Rectal smooth muscle tissue (tissue), 1 donor: ENCODE results near the gene MTG1.

Experiments used
- H3K27ac ChIP-seq: one replicate; pipeline ENCODE4 v1.7.0; 2013; ENCODE audit warnings: low read depth, low read length, inconsistent platforms
- H3K27me3 ChIP-seq: one replicate; pipeline ENCODE4 v1.7.0; 2013; ENCODE audit warnings: low read length; ENCODE audit not compliant: control insufficient read depth, insufficient read depth
- H3K36me3 ChIP-seq: one replicate; pipeline ENCODE4 v1.7.0; 2013; ENCODE audit warnings: low read length; ENCODE audit not compliant: control insufficient read depth, insufficient read depth
- H3K4me1 ChIP-seq: one replicate; pipeline ENCODE4 v1.7.0; 2013; ENCODE audit warnings: low read length; ENCODE audit not compliant: control insufficient read depth, insufficient read depth
- H3K4me3 ChIP-seq: one replicate; pipeline ENCODE4 v1.7.0; 2013; ENCODE audit warnings: low read length
- H3K9ac ChIP-seq: one replicate; pipeline ENCODE4 v1.7.0; 2013; ENCODE audit warnings: low read length

Gene MTG1

DNA sequence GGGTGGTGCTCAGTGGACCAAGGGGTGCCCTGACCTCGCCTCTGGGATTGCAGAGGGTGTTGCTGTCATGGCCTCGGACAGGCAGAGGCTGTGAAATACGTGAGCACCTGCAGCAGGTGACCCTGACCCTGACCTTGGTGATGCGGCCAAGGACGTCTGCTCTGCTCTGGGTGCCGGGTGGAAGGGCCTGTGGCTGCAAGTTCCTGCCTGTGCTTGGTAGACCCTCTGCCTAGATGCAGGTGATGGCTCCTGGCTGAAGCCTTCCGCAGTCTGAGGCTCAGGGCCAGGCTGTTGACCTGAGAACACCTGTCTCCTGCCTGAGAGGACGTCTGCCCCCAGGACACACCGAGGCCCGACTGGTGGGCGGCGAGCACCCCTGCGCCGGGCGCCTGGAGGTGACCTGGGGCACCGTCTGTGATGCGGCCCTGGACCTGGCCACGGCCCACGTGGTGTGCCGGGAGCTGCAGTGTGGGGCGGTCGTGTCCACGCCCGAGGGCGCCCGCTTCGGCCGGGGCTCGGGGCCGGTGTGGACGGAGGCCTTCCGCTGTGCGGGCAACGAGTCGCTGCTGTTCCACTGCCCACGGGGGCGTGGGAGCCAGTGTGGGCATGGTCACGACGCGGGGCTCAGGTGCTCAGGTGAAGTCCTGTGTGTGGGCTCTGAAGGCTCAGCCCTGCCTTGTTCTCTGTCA is 64.2 kb downstream of the MTG1 start:
- no peak overlapping the region for H3K4me3 ChIP-seq
- H3K36me3 ChIP-seq = no peaks in the 10 kb centered on the region
- H3K4me1 ChIP-seq = no peaks in the 10 kb centered on the region
- no peak overlapping the region for H3K27ac ChIP-seq
- no peak overlapping the region for H3K9ac ChIP-seq
- no peaks in the 10 kb centered on the region for H3K27me3 ChIP-seq

DNA sequence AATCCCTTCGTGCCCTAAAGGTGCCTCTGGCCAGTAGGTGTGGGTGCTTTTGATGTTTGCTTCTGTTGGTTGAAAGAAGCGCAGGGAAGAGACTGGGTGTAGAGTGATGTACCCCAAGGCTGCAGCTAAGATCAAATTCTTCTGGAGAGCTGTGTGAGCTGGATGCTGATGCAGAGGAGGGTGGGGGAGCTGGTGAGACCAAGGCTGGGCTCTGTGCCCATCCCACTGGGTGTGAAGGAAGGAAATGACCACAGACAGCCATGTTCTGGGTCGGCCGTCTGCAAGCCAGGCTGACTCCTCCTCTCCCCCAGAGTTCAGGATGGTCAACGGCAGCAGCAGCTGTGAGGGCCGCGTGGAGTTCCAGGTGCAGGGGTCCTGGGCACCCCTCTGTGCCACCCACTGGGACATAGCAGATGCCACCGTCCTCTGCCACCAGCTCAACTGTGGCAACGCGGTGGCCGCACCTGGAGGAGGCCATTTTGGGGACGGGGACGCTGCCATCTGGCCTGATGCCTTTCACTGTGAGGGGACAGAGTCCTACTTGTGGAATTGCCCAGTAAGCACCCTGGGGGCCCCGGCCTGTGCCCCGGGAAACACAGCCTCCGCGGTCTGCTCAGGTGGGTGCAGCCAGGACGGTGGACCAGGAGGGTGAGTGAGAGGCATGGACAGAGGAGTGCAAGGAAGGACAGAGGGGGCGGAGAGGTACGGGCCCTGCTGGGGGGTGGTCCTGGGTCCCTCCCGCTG is 64.9 kb downstream of the MTG1 start:
- no peaks in the 10 kb centered on the region for H3K36me3 ChIP-seq
- H3K27me3 ChIP-seq = no peaks in the 10 kb centered on the region

DNA sequence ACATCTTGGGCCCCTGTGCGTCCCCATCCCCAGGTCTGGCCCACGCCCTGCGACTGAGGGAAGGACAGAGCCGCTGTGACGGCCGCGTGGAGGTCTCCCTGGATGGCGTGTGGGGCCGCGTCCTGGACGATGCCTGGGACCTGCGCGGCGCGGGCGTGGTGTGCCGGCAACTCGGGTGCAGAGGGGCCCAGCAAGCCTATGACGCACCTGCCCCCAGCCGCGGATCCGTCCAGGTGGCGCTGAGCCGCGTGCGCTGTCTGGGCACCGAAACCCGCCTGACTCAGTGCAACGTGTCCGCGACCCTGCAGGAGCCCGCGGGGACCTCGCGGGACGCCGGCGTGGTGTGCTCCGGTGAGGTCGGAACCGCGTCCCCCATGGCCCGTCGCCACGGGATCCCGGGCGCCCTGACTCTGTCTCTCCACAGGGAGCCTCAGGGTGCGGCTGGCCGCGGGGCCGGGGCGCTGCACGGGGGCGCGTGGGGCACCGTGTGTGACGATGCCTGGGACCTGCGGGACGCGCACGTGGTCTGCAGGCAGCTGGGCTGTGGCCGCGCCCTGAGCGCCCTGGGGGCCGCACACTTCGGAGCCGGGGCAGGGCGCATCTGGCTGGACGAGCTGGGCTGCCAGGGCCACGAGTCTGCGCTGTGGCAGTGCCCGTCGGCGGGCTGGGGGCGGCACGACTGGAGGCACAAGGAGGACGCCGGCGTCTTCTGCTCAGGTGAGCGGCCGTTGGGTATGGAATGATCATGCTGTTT is 65.7 kb downstream of the MTG1 start:
- Histone ChIP-seq H3K27me3 (no peaks in the 10 kb centered on the region), H3K4me3 (no peak overlapping the region), H3K9ac (no peak overlapping the region), H3K27ac (no peak overlapping the region), H3K4me1 (no peaks in the 10 kb centered on the region), H3K36me3 (no peaks in the 10 kb centered on the region)

More for the DNA sequence above, 64.9 kb downstream of the MTG1 start:
- no peak overlapping the region for H3K4me3 ChIP-seq
- no peaks in the 10 kb centered on the region for H3K4me1 ChIP-seq
- no peak overlapping the region for H3K27ac ChIP-seq
- H3K9ac ChIP-seq = no peak overlapping the region

DNA sequence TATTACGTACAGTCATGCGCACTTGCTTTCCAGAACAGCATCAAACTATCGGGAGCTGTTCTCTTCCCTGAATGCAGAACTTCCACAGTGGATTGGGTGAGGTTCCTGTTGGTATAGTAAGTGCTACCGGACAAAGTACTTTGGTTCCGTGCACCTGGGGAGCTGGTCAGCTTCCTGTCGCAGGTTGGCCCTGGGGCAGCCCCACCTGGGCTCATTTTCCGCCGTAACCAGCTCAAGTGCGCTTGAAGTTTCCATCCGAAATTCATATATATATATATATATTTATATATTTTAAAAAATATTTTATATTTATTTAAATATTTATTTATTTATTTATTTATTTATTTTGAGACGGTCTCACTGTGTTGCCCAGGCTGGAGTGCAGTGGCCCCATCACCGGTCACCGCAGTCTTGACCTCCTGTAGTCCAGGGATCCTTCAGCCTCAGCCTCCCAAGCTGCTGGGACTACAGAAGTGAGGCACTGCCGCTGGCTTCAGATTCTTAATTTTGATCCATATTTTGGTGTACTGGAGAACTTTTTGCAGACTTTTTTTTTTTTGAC is 66.3 kb downstream of the MTG1 start:
- H3K36me3 ChIP-seq = no peaks in the 10 kb centered on the region
- no peak overlapping the region for H3K4me3 ChIP-seq
- H3K27me3 ChIP-seq = no peaks in the 10 kb centered on the region
- H3K4me1 ChIP-seq = no peaks in the 10 kb centered on the region
- no peak overlapping the region for H3K9ac ChIP-seq
- H3K27ac ChIP-seq = no peak overlapping the region

DNA sequence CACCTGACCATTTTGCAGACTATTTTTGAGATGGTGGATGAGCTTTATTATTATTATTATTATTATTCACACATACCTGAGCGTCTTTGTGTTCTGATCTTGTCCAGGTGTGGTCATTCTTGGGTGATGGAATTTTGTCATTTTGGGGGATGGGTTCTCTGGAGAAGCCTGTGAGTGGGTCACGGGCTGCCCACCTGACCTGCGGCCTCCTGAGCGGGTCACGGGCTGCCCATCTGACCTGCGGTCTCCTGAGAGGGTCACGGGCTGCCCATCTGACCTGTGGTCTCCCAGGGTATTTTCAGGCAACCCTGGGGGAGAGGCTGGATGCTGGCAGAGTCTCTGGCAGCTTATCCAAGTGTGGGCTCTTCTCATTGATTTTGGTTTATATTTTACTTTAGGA is 67.1 kb downstream of the MTG1 start:
- Histone ChIP-seq H3K27ac (no peak overlapping the region), H3K27me3 (no peaks in the 10 kb centered on the region), H3K36me3 (no peaks in the 10 kb centered on the region), H3K9ac (no peak overlapping the region), H3K4me1 (no peaks in the 10 kb centered on the region), H3K4me3 (no peak overlapping the region)

DNA sequence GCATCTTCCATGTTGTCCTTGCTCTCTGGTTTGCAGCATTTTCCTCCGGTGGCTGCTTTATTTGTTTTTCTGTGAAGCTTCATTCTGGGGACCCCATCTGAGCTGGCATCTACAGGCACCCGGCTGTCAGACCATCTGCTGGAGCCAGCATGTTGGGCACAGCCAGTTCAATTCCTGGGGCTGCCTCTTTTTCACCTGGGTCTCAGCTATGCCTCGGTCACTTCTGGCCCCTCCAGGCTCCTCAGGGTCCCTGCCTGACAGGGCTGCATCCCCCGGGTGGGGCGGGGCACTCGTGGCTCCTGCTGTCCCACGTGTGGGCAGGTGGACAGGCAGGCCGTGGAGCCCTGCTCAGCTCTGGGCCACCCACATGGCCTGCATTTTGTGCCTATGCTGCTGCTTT is 67.9 kb downstream of the MTG1 start:
- Histone ChIP-seq H3K4me3 (no peak overlapping the region), H3K27me3 (no peaks in the 10 kb centered on the region), H3K4me1 (no peaks in the 10 kb centered on the region), H3K36me3 (no peaks in the 10 kb centered on the region), H3K9ac (no peak overlapping the region), H3K27ac (no peak overlapping the region)

DNA sequence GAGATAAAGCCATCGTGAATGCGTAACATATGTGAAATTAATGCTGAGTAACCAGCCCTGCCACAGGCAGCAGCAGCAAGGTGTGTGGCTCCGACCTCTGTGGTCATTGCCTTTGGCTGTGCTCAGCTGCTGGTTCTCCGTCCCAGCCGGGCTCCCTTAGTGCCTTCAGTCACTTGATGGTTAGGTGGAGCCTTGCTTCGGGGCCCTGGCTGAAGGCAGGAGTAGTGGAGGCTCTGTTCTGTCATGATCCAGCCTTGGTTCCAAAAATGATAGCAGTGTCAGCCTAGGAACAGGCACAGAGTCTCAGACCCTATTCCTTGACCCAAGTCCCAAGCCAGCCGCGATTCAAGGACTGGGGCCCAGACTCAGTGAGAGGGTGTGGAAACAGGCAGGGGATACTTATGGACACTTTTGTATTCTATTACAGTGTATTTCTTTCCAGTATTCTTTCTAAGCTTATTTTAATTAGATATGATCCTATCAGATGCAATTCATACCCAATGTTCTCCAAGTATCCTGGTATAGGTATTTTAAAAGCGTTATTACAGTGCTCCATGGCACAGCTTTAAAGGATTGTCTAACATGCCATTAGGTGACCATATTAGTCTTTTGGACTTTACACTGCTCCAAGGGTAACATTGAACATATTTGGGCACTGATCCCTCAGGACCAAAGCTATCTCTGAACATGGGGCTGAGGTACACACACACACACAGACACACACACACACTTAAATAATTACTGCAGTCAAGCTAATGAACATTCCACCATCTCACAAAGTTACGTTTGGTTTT is 68.8 kb downstream of the MTG1 start:
- Histone ChIP-seq H3K9ac (no peak overlapping the region), H3K36me3 (no peaks in the 10 kb centered on the region), H3K4me3 (no peak overlapping the region), H3K27ac (no peak overlapping the region), H3K27me3 (no peaks in the 10 kb centered on the region), H3K4me1 (no peaks in the 10 kb centered on the region)

DNA sequence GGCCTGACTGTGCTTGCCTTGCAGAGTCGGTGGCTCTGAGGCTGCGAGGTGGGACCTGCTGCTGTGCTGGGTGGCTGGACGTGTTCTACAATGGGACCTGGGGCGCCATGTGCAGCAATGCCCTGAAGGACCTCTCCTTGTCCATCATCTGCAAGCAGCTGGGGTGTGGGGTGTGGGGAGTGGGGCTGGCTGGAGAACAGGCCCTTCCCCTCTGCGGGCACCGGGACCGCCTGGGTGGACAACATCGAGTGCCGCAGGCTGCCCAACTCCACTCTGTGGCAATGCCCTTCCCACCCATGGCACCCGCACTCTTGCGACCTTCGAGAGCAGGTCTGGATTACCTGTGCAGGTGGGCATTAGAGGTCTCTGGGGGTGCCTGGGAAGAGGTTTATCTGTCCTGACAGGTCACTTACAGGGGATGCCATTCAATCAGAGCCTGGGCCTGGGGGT is 70.7 kb downstream of the MTG1 start:
- Histone ChIP-seq H3K4me1 (no peaks in the 10 kb centered on the region), H3K4me3 (no peak overlapping the region), H3K27me3 (no peaks in the 10 kb centered on the region), H3K27ac (no peak overlapping the region), H3K36me3 (no peaks in the 10 kb centered on the region), H3K9ac (no peak overlapping the region)

DNA sequence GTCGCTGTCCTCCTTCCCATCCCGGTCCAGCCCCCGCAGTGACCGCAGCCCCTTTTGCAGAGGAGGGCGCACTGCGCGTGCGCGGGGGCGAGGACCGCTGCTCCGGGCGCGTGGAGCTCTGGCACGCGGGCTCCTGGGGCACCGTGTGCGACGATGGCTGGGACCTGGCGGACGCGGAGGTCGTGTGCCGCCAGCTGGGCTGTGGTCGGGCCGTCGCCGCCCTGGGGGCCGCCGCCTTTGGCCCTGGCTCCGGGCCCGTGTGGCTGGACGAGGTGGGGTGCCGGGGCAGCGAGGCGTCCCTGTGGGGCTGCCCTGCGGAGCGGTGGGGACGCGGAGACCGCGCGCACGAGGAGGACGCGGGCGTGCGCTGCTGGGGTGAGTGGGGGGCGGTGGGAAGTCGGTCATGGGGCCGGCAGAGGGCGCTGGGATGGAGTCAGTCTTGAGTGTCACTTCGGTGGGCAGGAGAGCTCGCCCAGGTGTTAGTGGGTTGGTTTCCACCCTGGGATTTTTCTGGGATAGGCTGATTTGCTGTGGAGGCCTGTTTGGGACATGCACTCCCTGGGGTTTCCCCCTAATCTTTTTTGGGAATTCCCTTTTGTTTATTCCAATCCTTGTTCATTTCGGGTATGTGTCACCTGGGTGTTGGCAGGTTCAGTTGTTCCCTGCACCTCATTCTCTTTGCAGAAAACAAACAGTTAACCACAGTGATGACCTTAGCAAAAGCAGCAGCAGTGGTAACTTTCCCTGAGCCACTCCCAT is 71.4 kb downstream of the MTG1 start:
- no peak overlapping the region for H3K4me3 ChIP-seq
- H3K27me3 ChIP-seq = no peaks in the 10 kb centered on the region
- H3K36me3 ChIP-seq = no peaks in the 10 kb centered on the region
- H3K9ac ChIP-seq = no peak overlapping the region
- no peaks in the 10 kb centered on the region for H3K4me1 ChIP-seq
- no peak overlapping the region for H3K27ac ChIP-seq

DNA sequence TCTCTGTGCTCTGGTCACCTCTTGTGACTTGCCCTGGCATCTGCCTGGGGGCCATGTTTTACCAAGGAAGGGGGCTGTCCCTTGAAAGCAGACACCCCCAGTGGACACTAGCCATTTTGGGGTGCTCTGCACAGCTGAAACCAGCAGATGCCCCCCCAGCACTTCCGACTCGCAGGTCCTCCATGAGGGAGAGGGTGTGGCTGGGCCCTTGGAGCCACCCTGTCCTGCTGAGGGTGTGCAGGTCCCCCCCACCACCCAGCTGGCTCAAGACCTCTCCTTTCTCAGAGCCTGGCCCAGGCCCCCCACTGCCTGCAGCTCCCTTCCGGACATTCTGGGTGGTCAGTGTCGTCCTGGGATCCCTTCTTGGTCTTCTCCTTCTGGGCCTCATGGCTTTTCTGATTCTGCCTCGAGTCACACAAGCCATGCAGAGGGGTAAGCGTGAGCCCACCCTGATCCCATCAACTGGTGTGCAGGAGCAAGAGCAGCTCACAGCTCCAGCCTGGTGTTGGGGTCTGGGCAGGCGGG is 72.1 kb downstream of the MTG1 start:
- no peak overlapping the region for H3K27ac ChIP-seq
- no peaks in the 10 kb centered on the region for H3K36me3 ChIP-seq
- H3K27me3 ChIP-seq = no peaks in the 10 kb centered on the region
- H3K4me3 ChIP-seq = no peak overlapping the region
- no peak overlapping the region for H3K9ac ChIP-seq
- H3K4me1 ChIP-seq = no peaks in the 10 kb centered on the region

DNA sequence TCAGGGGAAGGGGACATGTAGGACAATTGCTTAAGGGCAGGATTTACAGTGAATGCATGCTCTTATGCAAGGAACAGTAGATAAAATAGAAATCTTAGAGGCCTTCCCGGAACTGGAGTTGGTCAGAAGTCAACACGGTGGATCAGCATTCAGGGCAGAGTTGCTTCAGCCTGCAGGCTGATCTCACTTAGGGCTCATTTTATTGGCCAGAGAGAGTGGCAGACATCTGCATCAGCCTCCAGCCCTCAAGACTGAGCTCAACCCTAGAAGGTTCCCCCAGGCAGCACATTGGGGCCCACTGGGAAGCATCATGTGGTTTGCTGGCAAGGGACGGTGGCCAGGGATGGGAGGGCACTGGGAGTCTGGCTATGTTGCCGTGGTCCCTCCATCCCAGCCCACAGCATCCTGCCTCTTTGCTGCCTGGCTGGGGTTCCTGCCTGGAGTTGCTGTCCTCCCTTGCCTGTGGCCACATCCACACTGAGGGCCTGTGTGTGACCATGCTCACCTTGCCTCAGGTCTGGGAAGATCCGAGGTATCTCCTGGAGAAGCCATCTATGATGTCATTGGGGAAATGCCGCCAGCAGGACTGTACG is 72.8 kb downstream of the MTG1 start:
- Histone ChIP-seq H3K9ac (no peak overlapping the region), H3K4me3 (no peak overlapping the region), H3K27ac (no peak overlapping the region), H3K4me1 (no peaks in the 10 kb centered on the region), H3K27me3 (no peaks in the 10 kb centered on the region), H3K36me3 (no peaks in the 10 kb centered on the region)
